Measurements from ENCODE around the gene MAP3K4. TPM values are rescaled to one million over a fixed set of nuclear protein-coding genes. Genes with fewer than 3 reads are reported as not detected.

Gene MAP3K4
- total and polyA plus RNA-seq, 2 of the 4 experiments (the other 2 are of a cell fraction), result 11.5 to 20.4 TPM

DNA sequence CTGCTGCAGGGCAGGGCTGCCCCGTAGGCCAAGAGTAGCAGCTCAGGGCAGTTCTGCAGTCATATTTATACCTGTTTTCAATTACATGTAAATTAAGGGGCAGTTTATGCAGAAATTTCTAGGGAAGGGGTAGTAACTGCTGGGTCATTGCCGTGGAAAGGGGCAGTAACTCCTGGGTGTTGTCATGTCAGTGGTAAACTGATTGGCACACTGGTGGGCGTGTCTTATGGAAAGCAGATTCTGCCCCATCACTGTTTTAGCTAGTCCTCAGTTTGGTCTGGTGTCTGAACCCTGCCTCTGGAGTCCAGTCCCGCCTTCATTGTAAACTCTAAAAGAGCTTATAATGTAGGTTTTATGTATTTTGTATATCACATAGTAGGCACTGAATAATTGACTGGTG, 22.1 kb downstream of the MAP3K4 start (continued):
- no peak for TF ChIP-seq MAZ (IDR thresholded peaks at IDR 0.05; ENCODE audit: borderline replicate concordance, low read depth, low read length)

DNA sequence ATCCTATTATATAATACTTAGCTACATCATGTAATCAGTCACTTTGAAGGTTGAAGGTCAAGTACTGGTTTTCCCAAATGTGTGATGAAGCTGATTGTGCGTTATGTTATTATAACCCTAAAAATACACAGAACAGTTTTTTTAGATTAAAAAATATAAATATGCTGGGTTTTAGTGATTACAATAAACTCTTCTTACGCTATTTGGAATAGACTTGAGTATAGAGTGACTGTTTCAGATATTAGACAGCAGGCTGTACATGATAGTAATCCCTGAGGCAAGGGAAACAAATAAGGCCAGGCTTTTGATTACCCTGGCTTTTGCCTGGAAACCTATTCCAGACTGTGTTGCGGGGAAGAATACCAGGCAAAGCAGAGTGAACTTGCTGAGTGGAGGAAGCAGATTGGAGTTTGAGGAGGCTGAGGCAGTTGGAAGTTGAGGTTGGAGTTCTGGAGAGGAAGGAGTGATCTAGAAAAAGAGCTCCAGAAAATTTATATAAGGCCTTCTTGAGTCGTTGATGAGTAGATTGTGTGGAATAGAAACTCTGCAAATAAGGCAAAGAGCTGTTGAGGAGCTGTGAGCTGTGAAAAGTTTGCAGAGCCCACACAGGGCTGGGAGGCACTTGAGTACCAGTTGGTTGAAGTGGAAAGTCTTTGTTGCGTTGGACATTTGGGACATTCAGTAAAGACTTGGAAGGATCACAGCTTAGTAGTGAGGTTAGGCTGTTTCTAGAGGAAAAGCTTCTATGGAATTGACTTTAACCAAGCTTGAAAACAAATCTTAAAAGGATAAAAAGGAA, 26.4 kb downstream of the MAP3K4 start:
- Histone ChIP-seq H3K9me3 (ENCODE audit: control insufficient read depth, insufficient read depth, low read length) (no peaks in the 10 kb centered on the region), H2BK15ac (ENCODE audit: low read depth, low read length) (no peak overlapping the region), H2BK20ac (ENCODE audit: low read depth, low read length) (no peak overlapping the region), H2AK5ac (ENCODE audit: low read depth, low read length) (no peak overlapping the region), H3K4me1 (ENCODE audit: control insufficient read depth, insufficient read depth, low read length) (no peaks in the 10 kb centered on the region), H4K8ac (ENCODE audit: low read depth in 2 of 2, low read length in 2 of 2) (no peak overlapping the region), H2BK120ac (ENCODE audit: low read depth, low read length) (no peak overlapping the region), H3K36me3 (ENCODE audit: control insufficient read depth, insufficient read depth, low read length) (peaks cover 3% of the 10 kb centered on the region), H3K27me3 (ENCODE audit: control insufficient read depth, insufficient read depth, low read length) (no peaks in the 10 kb centered on the region), H3K9ac (ENCODE audit: low read depth, low read length) (no peak overlapping the region), H3K9me1 (ENCODE audit: insufficient read depth, low read length) (no peaks in the 10 kb centered on the region), H3K14ac (replicated peaks; ENCODE audit: low read depth, low read length) (no peak overlapping the region), H2AK9ac (replicated peaks; ENCODE audit: low read depth, low read length, poor library complexity) (no peak overlapping the region), H3K4ac (ENCODE audit: low read depth, low read length) (no peak overlapping the region), H2BK5ac (ENCODE audit: low read depth, low read length, poor library complexity, severe bottlenecking) (no peak overlapping the region), H3K56ac (ENCODE audit: extremely low read depth, insufficient read depth, low read length) (no peak overlapping the region), H3K4me2 (ENCODE audit: low read depth, low read length) (no peak overlapping the region), H3K79me1 (ENCODE audit: low read depth in 1 of 2, low read length in 2 of 2) (peaks cover 22 to 34% of the 10 kb centered on the region in 2 experiments), H3K23ac (ENCODE audit: low read depth, low read length) (no peak overlapping the region), H3K27ac (ENCODE audit: insufficient read depth, low read length) (no peak overlapping the region), H3K18ac (ENCODE audit: low read depth, low read length) (no peak overlapping the region), H4K5ac (ENCODE audit: low read depth, low read length) (no peak overlapping the region), H3K4me3 (ENCODE audit: insufficient read depth, low read depth, low read length) (no peak overlapping the region), H4K91ac (ENCODE audit: insufficient read depth, low read depth, low read length) (no peak overlapping the region), H4K20me1 (ENCODE audit: insufficient read depth, low read length) (peaks cover 3% of the 10 kb centered on the region; the same call in 1 of the 2 replicates), H2AFZ (replicated peaks; ENCODE audit: low read length, poor library complexity) (no peak overlapping the region)
- 100% methylated on average over 1 of the region's 5 CpGs; no CpG with 5 or more reads in 1 of the 2 experiments for WGBS, 2 experiments (ENCODE audit: extremely low coverage in 2 of 2, insufficient read length in 1 of 2)
- intact Hi-C loops (cut with micrococcal nuclease) (no loop called here), in situ Hi-C loops (cut with MboI; ENCODE audit: low sequenced_read_pairs) (no loop called here), dilution Hi-C loops (cut with HindIII; ENCODE audit: low sequenced_read_pairs, unreplicated experiment) (no loop called here)
- DNase-seq (no peak), ATAC-seq (ENCODE audit: low read depth) (no peak)
- ChIA-PET POLR2A (ENCODE audit: unreplicated experiment) (no interaction called here), CTCF (interaction anchor here (1.1 kb wide), 1 partner anchor 10 kb away, joined by 4 read pairs; no protein-coding TSS in a partner anchor)
- no TSS peak for BruUV-seq (replicated peaks)
- no peak for TF ChIP-seq MXI1 (IDR thresholded peaks at IDR 0.05; ENCODE audit: borderline replicate concordance, low read depth, low read length)
- TF ChIP-seq CHD1 (IDR thresholded peaks at IDR 0.05; ENCODE audit: low read depth, low read length), result no peak
- TF ChIP-seq FOS (IDR thresholded peaks at IDR 0.05; ENCODE audit: low read depth, low read length), result no peak
- no peak for TF ChIP-seq SMC3 (IDR thresholded peaks at IDR 0.05; ENCODE audit: low read depth, low read length)
- no peak for TF ChIP-seq NFE2L2 (IDR thresholded peaks at IDR 0.05; ENCODE audit: low read depth, low read length)
- TF ChIP-seq BHLHE40 (IDR thresholded peaks at IDR 0.05; ENCODE audit: low read depth, low read length), result no peak
- no peak for TF ChIP-seq RAD21 (IDR thresholded peaks at IDR 0.05; ENCODE audit: low read length)
- no peak for TF ChIP-seq RCOR1 (IDR thresholded peaks at IDR 0.05; ENCODE audit: insufficient replicate concordance, low read length)
- TF ChIP-seq MAFK (IDR thresholded peaks at IDR 0.05; ENCODE audit: low read depth, low read length), result no peak
- TF ChIP-seq, protein P1, sequence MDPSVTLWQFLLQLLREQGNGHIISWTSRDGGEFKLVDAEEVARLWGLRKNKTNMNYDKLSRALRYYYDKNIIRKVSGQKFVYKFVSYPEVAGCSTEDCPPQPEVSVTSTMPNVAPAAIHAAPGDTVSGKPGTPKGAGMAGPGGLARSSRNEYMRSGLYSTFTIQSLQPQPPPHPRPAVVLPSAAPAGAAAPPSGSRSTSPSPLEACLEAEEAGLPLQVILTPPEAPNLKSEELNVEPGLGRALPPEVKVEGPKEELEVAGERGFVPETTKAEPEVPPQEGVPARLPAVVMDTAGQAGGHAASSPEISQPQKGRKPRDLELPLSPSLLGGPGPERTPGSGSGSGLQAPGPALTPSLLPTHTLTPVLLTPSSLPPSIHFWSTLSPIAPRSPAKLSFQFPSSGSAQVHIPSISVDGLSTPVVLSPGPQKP (IDR thresholded peaks at IDR 0.05; ENCODE audit: borderline replicate concordance, low read depth, low read length), result no peak
- TF ChIP-seq RFX5 (IDR thresholded peaks at IDR 0.05; ENCODE audit: low read depth, low read length), result no peak
- TF ChIP-seq, protein P2, sequence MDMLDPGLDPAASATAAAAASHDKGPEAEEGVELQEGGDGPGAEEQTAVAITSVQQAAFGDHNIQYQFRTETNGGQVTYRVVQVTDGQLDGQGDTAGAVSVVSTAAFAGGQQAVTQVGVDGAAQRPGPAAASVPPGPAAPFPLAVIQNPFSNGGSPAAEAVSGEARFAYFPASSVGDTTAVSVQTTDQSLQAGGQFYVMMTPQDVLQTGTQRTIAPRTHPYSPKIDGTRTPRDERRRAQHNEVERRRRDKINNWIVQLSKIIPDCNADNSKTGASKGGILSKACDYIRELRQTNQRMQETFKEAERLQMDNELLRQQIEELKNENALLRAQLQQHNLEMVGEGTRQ (IDR thresholded peaks at IDR 0.05; ENCODE audit: low read depth, low read length), result no peak
- no peak for TF ChIP-seq CEBPB (IDR thresholded peaks at IDR 0.05; ENCODE audit: low read depth, low read length)
- TF ChIP-seq MAZ (IDR thresholded peaks at IDR 0.05; ENCODE audit: borderline replicate concordance, low read depth, low read length), result no peak
- TF ChIP-seq POLR2A (IDR thresholded peaks at IDR 0.05; ENCODE audit: low read depth, low read length), result no peak
